WTC11 (cell line): ENCODE measurements around the gene RFC4. TPM values are rescaled to one million over a fixed set of nuclear protein-coding genes. Genes with fewer than 3 reads are reported as not detected.
"Not testable (repeated sequence)": the region's sequence is repeated elsewhere in the genome, so short reads cannot be mapped to it uniquely, and the experiment has no call there.

Source experiments
- ATAC-seq: fragments of 200-7000 bp; cut with Tn5 transposase; 2 replicates; pipeline ENCODE4 v1.10.0; 2021; ENCODE audit warnings: mild to moderate bottlenecking, moderate library complexity
- CTCF ChIA-PET: fragments of 300-600 bp; sonication (Branson Sonifier 250); formaldehyde crosslinking; loops from one replicate; lab custom pipeline; 2021; ENCODE audit warnings: antibody characterized with exemption; lab: Charles Lee
- POLR2A ChIA-PET: fragments of 350-600 bp; sonication (Branson Sonifier 250); formaldehyde crosslinking; loops from one replicate; lab custom pipeline; 2021; ENCODE audit warnings: antibody characterized with exemption; lab: Charles Lee
- DNase-seq: peaks from one replicate; pipeline ENCODE4 v3.0.0; 2021; ENCODE audit warnings: low spot score
- H3K27ac Mint-ChIP-seq: 2 replicates; pipeline ENCODE4 v1.8.0; 2021; ENCODE audit warnings: mixed read lengths
- H3K27me3 Mint-ChIP-seq: 2 replicates; pipeline ENCODE4 v1.8.0; 2021; ENCODE audit warnings: low read depth, mild to moderate bottlenecking, moderate library complexity, mixed read lengths
- H3K36me3 Mint-ChIP-seq: 2 replicates; pipeline ENCODE4 v1.8.0; 2021; ENCODE audit warnings: mixed read lengths
- H3K4me1 Mint-ChIP-seq: 2 replicates; pipeline ENCODE4 v1.8.0; 2022; ENCODE audit warnings: mixed read lengths
- H3K4me3 Mint-ChIP-seq: 2 replicates; pipeline ENCODE4 v1.8.0; 2021; ENCODE audit warnings: mild to moderate bottlenecking, moderate library complexity, mixed read lengths
- H3K9me3 Mint-ChIP-seq: 2 replicates; pipeline ENCODE4 v1.8.0; 2021; ENCODE audit warnings: mixed read lengths
- CREB1 ChIP-seq: sonication (generic); formaldehyde crosslinking; IDR thresholded peaks from 2 replicates; pipeline ENCODE4 v1.8.0; 2023; ENCODE audit warnings: mild to moderate bottlenecking, missing genetic modification reagents
- ELF4 ChIP-seq: sonication (generic); formaldehyde crosslinking; IDR thresholded peaks from 2 replicates; pipeline ENCODE4 v1.8.1; 2022; ENCODE audit warnings: low read depth, mild to moderate bottlenecking, moderate library complexity, missing genetic modification reagents
- FOXJ3 ChIP-seq: sonication (generic); formaldehyde crosslinking; IDR thresholded peaks from 2 replicates; pipeline ENCODE4 v1.9.0; 2021; ENCODE audit warnings: missing genetic modification reagents, mild to moderate bottlenecking, borderline replicate concordance
- FOXK1 ChIP-seq: sonication (generic); formaldehyde crosslinking; IDR thresholded peaks from 2 replicates; pipeline ENCODE4 v1.8.0; 2022; ENCODE audit warnings: mild to moderate bottlenecking, moderate library complexity, missing genetic modification reagents
- GRHL2 ChIP-seq: fragments of 250-450 bp; sonication (Bioruptor Pico); IDR thresholded peaks from 2 replicates; pipeline ENCODE4 v1.8.0; 2022; ENCODE audit warnings: mild to moderate bottlenecking, moderate library complexity; ENCODE audit not compliant: insufficient replicate concordance, severe bottlenecking
- HMGA2 ChIP-seq: fragments of 250-450 bp; sonication (Bioruptor Pico); IDR thresholded peaks from 2 replicates; pipeline ENCODE4 v1.4.0; 2021; ENCODE audit warnings: mild to moderate bottlenecking, moderate library complexity
- JUN ChIP-seq: sonication (generic); formaldehyde crosslinking; IDR thresholded peaks from 2 replicates; pipeline ENCODE4 v1.8.0; 2023; ENCODE audit warnings: mild to moderate bottlenecking, missing genetic modification reagents
- KAT7 ChIP-seq: sonication (generic); formaldehyde crosslinking; IDR thresholded peaks from 2 replicates; pipeline ENCODE4 v1.8.1; 2023; ENCODE audit warnings: missing genetic modification reagents, mild to moderate bottlenecking, borderline replicate concordance
- MYBL2 ChIP-seq: sonication (generic); formaldehyde crosslinking; IDR thresholded peaks from 2 replicates; pipeline ENCODE4 v1.8.1; 2023; ENCODE audit warnings: mild to moderate bottlenecking, moderate library complexity, missing genetic modification reagents
- NFATC4 ChIP-seq: fragments of 250-450 bp; sonication (Bioruptor Pico); IDR thresholded peaks from 2 replicates; pipeline ENCODE4 v1.9.0; 2021; ENCODE audit warnings: mild to moderate bottlenecking
- NFE2L1 ChIP-seq: sonication (generic); formaldehyde crosslinking; IDR thresholded peaks from 2 replicates; pipeline ENCODE4 v1.8.1; 2023; ENCODE audit warnings: missing genetic modification reagents
- NR3C1 ChIP-seq: sonication (generic); formaldehyde crosslinking; conservative IDR thresholded peaks from 2 replicates; pipeline ENCODE4 v1.8.1; 2023; ENCODE audit warnings: low read depth, mild to moderate bottlenecking, missing genetic modification reagents
- SMAD4 ChIP-seq: sonication (generic); formaldehyde crosslinking; IDR thresholded peaks from 2 replicates; pipeline ENCODE4 v1.8.0; 2022; ENCODE audit warnings: mild to moderate bottlenecking, missing genetic modification reagents
- TCF7 ChIP-seq: sonication (generic); formaldehyde crosslinking; IDR thresholded peaks from 2 replicates; pipeline ENCODE4 v1.8.0; 2022; ENCODE audit warnings: mild to moderate bottlenecking, low read depth, missing genetic modification reagents, moderate library complexity
- TEAD1 ChIP-seq: sonication (generic); formaldehyde crosslinking; IDR thresholded peaks from 2 replicates; pipeline ENCODE4 v1.8.0; 2022; ENCODE audit warnings: mild to moderate bottlenecking, missing genetic modification reagents
- ZNF219 ChIP-seq: sonication (generic); formaldehyde crosslinking; IDR thresholded peaks from 2 replicates; pipeline ENCODE4 v1.8.0; 2023; ENCODE audit warnings: missing genetic modification reagents, mild to moderate bottlenecking, borderline replicate concordance
- ZNF263 ChIP-seq: sonication (generic); formaldehyde crosslinking; IDR thresholded peaks from 2 replicates; pipeline ENCODE4 v1.8.1; 2022; ENCODE audit warnings: low read depth, mild to moderate bottlenecking, moderate library complexity, missing genetic modification reagents
- ZNF396 ChIP-seq: fragments of 250-450 bp; sonication (Bioruptor Pico); IDR thresholded peaks from 2 replicates; pipeline ENCODE4 v1.8.0; 2021; ENCODE audit warnings: mild to moderate bottlenecking, moderate library complexity, borderline replicate concordance
- ZNF423 ChIP-seq: fragments of 250-450 bp; sonication (Bioruptor Pico); IDR thresholded peaks from 2 replicates; pipeline ENCODE4 v2.1.2; 2022; ENCODE audit warnings: mild to moderate bottlenecking, moderate library complexity
- ZNF671 ChIP-seq: fragments of 250-450 bp; sonication (Bioruptor Pico); IDR thresholded peaks from 2 replicates; pipeline ENCODE4 v1.8.0; 2021; ENCODE audit warnings: mild to moderate bottlenecking
- total RNA-seq: library from RNA; stranded (reverse); gene quantifications from 3 replicates; pipeline ENCODE4 v1.2.3, GENCODE V29; 2021
- TF ChIP-seq, protein P1 (sequence below): sonication (generic); formaldehyde crosslinking; IDR thresholded peaks from 2 replicates; pipeline ENCODE4 v1.8.1; 2023; ENCODE audit warnings: mild to moderate bottlenecking, missing genetic modification reagents, moderate library complexity
- TF ChIP-seq, protein P2 (sequence below): sonication (generic); formaldehyde crosslinking; conservative IDR thresholded peaks from 2 replicates; pipeline ENCODE4 v1.8.1; 2022; ENCODE audit warnings: mild to moderate bottlenecking, missing genetic modification reagents
- TF ChIP-seq, protein P3 (sequence below): fragments of 250-450 bp; sonication (Bioruptor Pico); IDR thresholded peaks from 2 replicates; pipeline ENCODE4 v1.9.0; 2021; ENCODE audit warnings: moderate library complexity, mild to moderate bottlenecking, inconsistent platforms, borderline replicate concordance
- TF ChIP-seq, protein P4 (sequence below): sonication (generic); formaldehyde crosslinking; IDR thresholded peaks from 2 replicates; pipeline ENCODE4 v1.8.1; 2022; ENCODE audit warnings: mild to moderate bottlenecking, moderate library complexity, missing genetic modification reagents
- TF ChIP-seq, protein P5 (sequence below): sonication (generic); formaldehyde crosslinking; IDR thresholded peaks from 2 replicates; pipeline ENCODE4 v1.8.1; 2022; ENCODE audit warnings: low read depth, mild to moderate bottlenecking, moderate library complexity, missing genetic modification reagents, borderline replicate concordance
- TF ChIP-seq, protein P6 (sequence below): fragments of 250-450 bp; sonication (Bioruptor Pico); IDR thresholded peaks from 2 replicates; pipeline ENCODE4 v1.8.0; 2021; ENCODE audit warnings: mild to moderate bottlenecking

The RFC4 gene
- total RNA-seq, 1 experiment from 2014 or later, result 104 TPM

DNA sequence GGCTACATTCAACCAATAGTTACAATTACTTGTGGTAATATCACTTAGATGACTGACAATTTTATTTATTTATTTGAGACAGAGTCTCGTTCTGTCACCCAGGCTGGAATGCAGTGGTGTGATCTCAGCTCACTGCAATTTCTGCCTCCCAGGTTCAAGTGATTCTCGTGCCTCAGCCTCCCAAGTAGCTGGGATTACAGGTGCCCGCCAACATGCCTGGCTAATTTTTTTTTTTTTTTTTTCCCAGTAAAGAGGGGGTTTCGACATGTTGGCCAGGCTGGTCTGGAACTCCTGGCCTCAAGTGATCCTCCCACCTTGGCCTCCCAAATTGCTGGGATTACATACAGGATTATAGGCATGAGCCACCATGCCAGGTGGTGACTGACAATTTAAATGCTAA is 2.8 kb downstream of the RFC4 start:
- CTCF ChIA-PET, result interaction anchor here (0.6 kb wide), 1 partner anchor 135 kb away, joined by 3 read pairs; no protein-coding TSS in a partner anchor

DNA sequence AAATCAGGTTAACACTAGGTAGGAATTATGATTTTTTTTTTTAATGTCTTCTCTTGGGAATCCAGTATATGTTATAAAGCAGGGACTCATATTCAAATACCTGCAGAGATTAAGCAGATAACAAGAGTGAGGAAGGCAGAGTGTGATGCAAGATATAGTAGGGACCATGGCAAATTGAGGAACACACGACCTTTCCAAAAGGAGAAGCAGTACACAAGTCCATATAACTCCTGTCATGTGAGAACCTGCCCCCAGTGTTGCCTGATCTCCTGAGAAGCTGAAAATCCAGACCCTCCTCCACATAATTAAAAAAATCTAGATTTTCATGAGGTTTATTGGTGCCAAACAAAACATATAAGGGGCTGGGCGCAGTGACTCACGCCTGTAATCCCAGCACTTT is 3.6 kb downstream of the RFC4 start:
- peaks cover 16% of the 10 kb centered on the region for H3K4me1 Mint-ChIP-seq
- no peak overlapping the region for H3K27ac Mint-ChIP-seq
- TF ChIP-seq NFATC4 (CRISPR knock-in tag) (no peak), SMAD4 (CRISPR knock-in tag) (no peak), TCF7 (CRISPR knock-in tag) (no peak), FOXJ3 (no peak), NFE2L1 (CRISPR knock-in tag) (no peak), GRHL2 (CRISPR knock-in tag) (no peak), MYBL2 (CRISPR knock-in tag) (no peak), ZNF219 (CRISPR knock-in tag) (no peak), FOXK1 (CRISPR knock-in tag) (no peak), ZNF671 (CRISPR knock-in tag) (no peak), KAT7 (no peak), ELF4 (CRISPR knock-in tag) (no peak)
- TF ChIP-seq, protein P1, sequence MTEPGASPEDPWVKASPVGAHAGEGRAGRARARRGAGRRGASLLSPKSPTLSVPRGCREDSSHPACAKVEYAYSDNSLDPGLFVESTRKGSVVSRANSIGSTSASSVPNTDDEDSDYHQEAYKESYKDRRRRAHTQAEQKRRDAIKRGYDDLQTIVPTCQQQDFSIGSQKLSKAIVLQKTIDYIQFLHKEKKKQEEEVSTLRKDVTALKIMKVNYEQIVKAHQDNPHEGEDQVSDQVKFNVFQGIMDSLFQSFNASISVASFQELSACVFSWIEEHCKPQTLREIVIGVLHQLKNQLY, result no peak
- TF ChIP-seq, protein P2, sequence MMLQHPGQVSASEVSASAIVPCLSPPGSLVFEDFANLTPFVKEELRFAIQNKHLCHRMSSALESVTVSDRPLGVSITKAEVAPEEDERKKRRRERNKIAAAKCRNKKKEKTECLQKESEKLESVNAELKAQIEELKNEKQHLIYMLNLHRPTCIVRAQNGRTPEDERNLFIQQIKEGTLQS (CRISPR knock-in tag), result no peak
- TF ChIP-seq, protein P3, sequence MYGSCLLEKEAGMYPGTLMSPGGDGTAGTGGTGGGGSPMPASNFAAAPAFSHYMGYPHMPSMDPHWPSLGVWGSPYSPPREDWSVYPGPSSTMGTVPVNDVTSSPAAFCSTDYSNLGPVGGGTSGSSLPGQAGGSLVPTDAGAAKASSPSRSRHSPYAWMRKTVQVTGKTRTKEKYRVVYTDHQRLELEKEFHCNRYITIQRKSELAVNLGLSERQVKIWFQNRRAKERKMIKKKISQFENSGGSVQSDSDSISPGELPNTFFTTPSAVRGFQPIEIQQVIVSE (CRISPR knock-in tag), result no peak
- ChIA-PET POLR2A (no interaction called here), CTCF (interaction anchor here (0.6 to 1.3 kb wide), 3 partner anchors 134 to 363 kb away, joined by 3 read pairs; partner anchors contain the start of gene RPL39L)
- no peaks in the 10 kb centered on the region for H3K27me3 Mint-ChIP-seq
- ATAC-seq (no peak), DNase-seq (no peak)
- H3K9me3 Mint-ChIP-seq, result no peaks in the 10 kb centered on the region
- peaks cover 55% of the 10 kb centered on the region for H3K36me3 Mint-ChIP-seq
- H3K4me3 Mint-ChIP-seq, result no peak overlapping the region

More for the DNA sequence above, 2.8 kb downstream of the RFC4 start:
- H3K27me3 Mint-ChIP-seq, POLR2A ChIA-PET, H3K4me3 Mint-ChIP-seq, DNase-seq, ATAC-seq, H3K9me3 Mint-ChIP-seq, H3K27ac Mint-ChIP-seq: not testable (repeated sequence)
- peaks cover 16% of the 10 kb centered on the region for H3K4me1 Mint-ChIP-seq
- peaks cover 47% of the 10 kb centered on the region for H3K36me3 Mint-ChIP-seq

DNA sequence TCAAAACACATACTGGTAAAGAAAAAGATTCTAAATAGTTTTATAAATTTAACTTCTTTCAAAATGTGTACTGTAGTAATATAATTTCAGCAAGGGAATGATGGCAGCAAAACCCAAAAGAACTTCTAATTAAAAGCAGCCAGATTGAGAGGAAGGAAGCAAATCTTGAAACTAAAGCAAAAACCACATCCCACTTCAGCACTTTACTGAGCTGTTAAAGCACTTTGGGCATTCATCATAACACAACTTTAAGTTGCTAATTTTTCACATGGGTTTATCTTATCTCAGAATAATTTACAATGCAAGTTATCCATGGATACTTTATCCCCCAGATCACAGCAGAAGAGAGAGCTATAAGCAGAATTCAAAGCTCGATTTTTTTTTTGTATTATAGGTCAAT is 6.0 kb downstream of the RFC4 start:
- H3K27ac Mint-ChIP-seq, result no peak overlapping the region
- no peak for TF ChIP-seq CREB1
- no peaks in the 10 kb centered on the region for H3K9me3 Mint-ChIP-seq
- DNase-seq, result no peak
- no peak overlapping the region for H3K4me3 Mint-ChIP-seq
- ChIA-PET CTCF (interaction anchor here (1.2 kb wide), 1 partner anchor 21 kb away, joined by 3 read pairs; no protein-coding TSS in a partner anchor), POLR2A (interaction anchor here (1.0 kb wide), 1 partner anchor 17 kb away, joined by 3 read pairs; the partner anchor contains the start of gene EIF4A2)
- no peak for ATAC-seq
- H3K36me3 Mint-ChIP-seq, result peaks cover 73% of the 10 kb centered on the region
- H3K27me3 Mint-ChIP-seq, result no peaks in the 10 kb centered on the region
- 0 out of 2 replicates have a peak, but pooled peaks cover 1% of the 10 kb centered on the region for H3K4me1 Mint-ChIP-seq

DNA sequence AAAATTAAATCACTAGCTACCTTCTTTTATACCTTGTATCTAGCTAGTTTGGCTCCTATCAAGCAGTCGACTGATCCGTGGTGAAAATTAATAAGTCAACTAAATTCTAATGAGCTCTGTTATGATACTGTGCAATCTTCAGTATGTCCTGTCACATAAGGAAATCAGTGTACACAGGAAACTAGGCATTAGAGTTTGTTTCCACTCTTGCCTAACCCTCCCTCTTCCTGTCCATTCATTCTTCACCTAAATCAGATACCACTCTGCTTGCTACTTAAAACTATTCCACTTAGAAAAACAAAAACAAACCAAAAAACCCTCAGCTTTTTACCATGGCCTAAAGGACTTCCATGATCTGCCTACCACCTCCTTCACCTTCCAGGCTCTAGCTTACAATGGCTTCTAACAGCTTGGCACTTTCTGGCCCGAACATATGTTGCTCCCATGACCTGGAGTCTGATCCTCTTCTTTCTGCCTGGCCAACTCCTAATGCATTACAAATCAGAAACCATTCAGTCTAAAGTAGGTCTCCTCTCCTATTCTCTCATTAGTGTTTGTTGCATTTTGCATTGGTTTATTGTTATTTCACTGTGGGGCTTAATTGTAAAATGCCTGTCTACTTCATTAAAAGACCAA is 7.9 kb downstream of the RFC4 start:
- Mint-ChIP-seq H3K27me3 (no peaks in the 10 kb centered on the region), H3K9me3 (no peaks in the 10 kb centered on the region), H3K27ac (no peak overlapping the region), H3K36me3 (peaks cover 83% of the 10 kb centered on the region), H3K4me3 (no peak overlapping the region), H3K4me1 (no peaks in the 10 kb centered on the region)
- TF ChIP-seq, protein P4, sequence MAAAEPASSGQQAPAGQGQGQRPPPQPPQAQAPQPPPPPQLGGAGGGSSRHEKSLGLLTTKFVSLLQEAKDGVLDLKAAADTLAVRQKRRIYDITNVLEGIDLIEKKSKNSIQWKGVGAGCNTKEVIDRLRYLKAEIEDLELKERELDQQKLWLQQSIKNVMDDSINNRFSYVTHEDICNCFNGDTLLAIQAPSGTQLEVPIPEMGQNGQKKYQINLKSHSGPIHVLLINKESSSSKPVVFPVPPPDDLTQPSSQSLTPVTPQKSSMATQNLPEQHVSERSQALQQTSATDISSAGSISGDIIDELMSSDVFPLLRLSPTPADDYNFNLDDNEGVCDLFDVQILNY (CRISPR knock-in tag), result no peak
- TF ChIP-seq SMAD4 (CRISPR knock-in tag), result no peak
- TF ChIP-seq ZNF263 (CRISPR knock-in tag), result no peak
- TF ChIP-seq NR3C1, result no peak
- TF ChIP-seq JUN (CRISPR knock-in tag), result no peak
- no peak for TF ChIP-seq ZNF396 (CRISPR knock-in tag)
- TF ChIP-seq, protein P5, sequence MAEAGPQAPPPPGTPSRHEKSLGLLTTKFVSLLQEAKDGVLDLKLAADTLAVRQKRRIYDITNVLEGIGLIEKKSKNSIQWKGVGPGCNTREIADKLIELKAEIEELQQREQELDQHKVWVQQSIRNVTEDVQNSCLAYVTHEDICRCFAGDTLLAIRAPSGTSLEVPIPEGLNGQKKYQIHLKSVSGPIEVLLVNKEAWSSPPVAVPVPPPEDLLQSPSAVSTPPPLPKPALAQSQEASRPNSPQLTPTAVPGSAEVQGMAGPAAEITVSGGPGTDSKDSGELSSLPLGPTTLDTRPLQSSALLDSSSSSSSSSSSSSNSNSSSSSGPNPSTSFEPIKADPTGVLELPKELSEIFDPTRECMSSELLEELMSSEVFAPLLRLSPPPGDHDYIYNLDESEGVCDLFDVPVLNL, result no peak
- no peak for TF ChIP-seq HMGA2
- TF ChIP-seq ZNF423 (CRISPR knock-in tag), result no peak
- TF ChIP-seq TEAD1, result no peak
- TF ChIP-seq CREB1, result no peak
- TF ChIP-seq, protein P6, sequence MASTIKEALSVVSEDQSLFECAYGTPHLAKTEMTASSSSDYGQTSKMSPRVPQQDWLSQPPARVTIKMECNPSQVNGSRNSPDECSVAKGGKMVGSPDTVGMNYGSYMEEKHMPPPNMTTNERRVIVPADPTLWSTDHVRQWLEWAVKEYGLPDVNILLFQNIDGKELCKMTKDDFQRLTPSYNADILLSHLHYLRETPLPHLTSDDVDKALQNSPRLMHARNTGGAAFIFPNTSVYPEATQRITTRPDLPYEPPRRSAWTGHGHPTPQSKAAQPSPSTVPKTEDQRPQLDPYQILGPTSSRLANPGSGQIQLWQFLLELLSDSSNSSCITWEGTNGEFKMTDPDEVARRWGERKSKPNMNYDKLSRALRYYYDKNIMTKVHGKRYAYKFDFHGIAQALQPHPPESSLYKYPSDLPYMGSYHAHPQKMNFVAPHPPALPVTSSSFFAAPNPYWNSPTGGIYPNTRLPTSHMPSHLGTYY (CRISPR knock-in tag), result no peak
- CTCF ChIA-PET, result no interaction called here
- no peak for DNase-seq
- ATAC-seq, result no peak
- POLR2A ChIA-PET, result interaction anchor here (1.6 kb wide), 1 partner anchor 10 kb away, joined by 4 read pairs; no protein-coding TSS in a partner anchor
